CD4-positive, alpha-beta memory T cell (primary cell): ENCODE data around the gene AP4S1. TPM values are rescaled to one million over a fixed set of nuclear protein-coding genes. Genes with fewer than 3 reads are reported as not detected.
A peak's percentile ranks its signal among the peaks of the same experiment; 100 is the strongest.

ENCODE experiments used
- CTCF ChIA-PET: fragments of 350-600 bp; sonication (Branson Sonifier 250); formaldehyde crosslinking; loops from one replicate; lab custom pipeline; 2021; ENCODE audit warnings: inconsistent platforms; ENCODE audit not compliant: partially characterized antibody; lab: Charles Lee
- POLR2A ChIA-PET: fragments of 350-600 bp; sonication (Branson Sonifier 250); formaldehyde crosslinking; loops from one replicate; lab custom pipeline; 2021; ENCODE audit not compliant: partially characterized antibody; lab: Charles Lee
- DNase-seq, 5 donors: peaks; one replicate each; pipeline versions ENCODE4 v3.0.0 to v3.0.0-alpha.2; 2020 to 2022; ENCODE audit warnings: mixed read lengths in 1 of 5
- H3K27ac ChIP-seq: one replicate; pipeline ENCODE4 v1.7.0; 2013; ENCODE audit warnings: low read depth, low read length
- H3K27me3 ChIP-seq: 2 replicates; pipeline ENCODE4 v1.7.0; 2013; ENCODE audit warnings: mild to moderate bottlenecking, low read length, moderate library complexity; ENCODE audit not compliant: insufficient read depth
- H3K36me3 ChIP-seq: 2 replicates; pipeline ENCODE4 v1.7.0; 2013; ENCODE audit warnings: mild to moderate bottlenecking, low read length, moderate library complexity; ENCODE audit not compliant: insufficient read depth
- H3K4me1 ChIP-seq: 2 replicates; pipeline ENCODE4 v1.7.0; 2013; ENCODE audit warnings: mild to moderate bottlenecking, low read length, moderate library complexity; ENCODE audit not compliant: insufficient read depth
- H3K4me3 ChIP-seq, 2 donors: one replicate each; pipeline ENCODE4 v1.7.0; 2013; ENCODE audit warnings: low read length in 2 of 2, mild to moderate bottlenecking in 1 of 2
- H3K9me3 ChIP-seq, 2 donors: one replicate each; pipeline ENCODE4 v1.7.0; 2013; ENCODE audit warnings: low read length in 2 of 2, control low read depth in 1 of 2; ENCODE audit not compliant: control insufficient read depth in 1 of 2
- H3K27ac Mint-ChIP-seq, 7 donors: one replicate each; pipeline ENCODE4 v1.8.0; 2020 to 2021; ENCODE audit warnings: mixed read lengths in 7 of 7, mild to moderate bottlenecking in 6 of 7, inconsistent platforms in 3 of 7, moderate library complexity in 3 of 7
- H3K27me3 Mint-ChIP-seq, 2 donors: one replicate each; pipeline ENCODE4 v1.8.0; 2020 to 2021; ENCODE audit warnings: mixed read lengths in 2 of 2
- H3K36me3 Mint-ChIP-seq, 2 donors: one replicate each; pipeline ENCODE4 v1.8.0; 2020 to 2021; ENCODE audit warnings: mixed read lengths in 2 of 2, inconsistent platforms in 1 of 2, mild to moderate bottlenecking in 1 of 2
- H3K4me1 Mint-ChIP-seq, 4 donors: one replicate each; pipeline ENCODE4 v1.8.0; 2020 to 2021; ENCODE audit warnings: mixed read lengths in 4 of 4, mild to moderate bottlenecking in 1 of 4
- H3K4me3 Mint-ChIP-seq, 8 donors: one replicate each; pipeline ENCODE4 v1.8.0; 2020 to 2021; ENCODE audit warnings: mixed read lengths in 8 of 8, mild to moderate bottlenecking in 7 of 8, moderate library complexity in 6 of 8, inconsistent platforms in 3 of 8
- H3K9me3 Mint-ChIP-seq, 8 donors: one replicate each; pipeline ENCODE4 v1.8.0; 2020 to 2021; ENCODE audit warnings: mixed read lengths in 8 of 8, mild to moderate bottlenecking in 5 of 8, inconsistent platforms in 3 of 8, moderate library complexity in 1 of 8
- intact Hi-C: fragments of 100-400 bp; cut with micrococcal nuclease; formaldehyde crosslinking; loops from one replicate; pipeline ENCODE4 v1.15.1; 2023
- polyA plus RNA-seq, 2 donors: library from polyadenylated mRNA; unstranded; fragments of 300-500 nt; fragmentation: Illumina TruSeq; gene quantifications; one replicate each; pipeline ENCODE4 v1.2.3, GENCODE V29; 2021
- total RNA-seq, 2 experiments: library from RNA; stranded (reverse); gene quantifications; one replicate each; pipeline ENCODE4 v1.2.3, GENCODE V29; 2021

The AP4S1 gene
- total and polyA plus RNA-seq, 4 experiments from 2014 or later = 4.8 to 22.6 (median 11.4) TPM

GRCh38 chr14:31109257-31109656 lies 83.8 kb downstream of the AP4S1 start:
- H3K9me3 Mint-ChIP-seq = no peaks in the 10 kb centered on the region
- DNase-seq = no peak
- H3K36me3 Mint-ChIP-seq = peaks cover 30 to 75% of the 10 kb centered on the region in 2 donors
- Histone ChIP-seq H3K9me3 (no peaks in the 10 kb centered on the region), H3K27me3 (no peaks in the 10 kb centered on the region), H3K27ac (no peak overlapping the region), H3K36me3 (peaks cover 56% of the 10 kb centered on the region), H3K4me1 (no peaks in the 10 kb centered on the region), H3K4me3 (no peak overlapping the region)
- no peaks in the 10 kb centered on the region for H3K4me1 Mint-ChIP-seq
- H3K4me3 Mint-ChIP-seq = no peak overlapping the region
- no peaks in the 10 kb centered on the region for H3K27me3 Mint-ChIP-seq
- POLR2A ChIA-PET = interaction anchor here (0.6 to 0.7 kb wide), 2 partner anchors 11 to 64 kb away, joined by 3 to 4 read pairs; no protein-coding TSS in a partner anchor
- H3K27ac Mint-ChIP-seq = peak overlapping the region in 1 of 7 donors; percentile 53
- CTCF ChIA-PET = interaction anchor here (0.9 kb wide), 1 partner anchor 26 kb away, joined by 3 read pairs; no protein-coding TSS in a partner anchor
- intact Hi-C loops = no loop called here

GRCh38 chr14:31110872-31111271 lies 85.4 kb downstream of the AP4S1 start:
- Histone ChIP-seq H3K36me3 (peaks cover 46% of the 10 kb centered on the region), H3K4me3 (no peak overlapping the region), H3K27me3 (no peaks in the 10 kb centered on the region), H3K4me1 (no peaks in the 10 kb centered on the region), H3K27ac (no peak overlapping the region), H3K9me3 (no peaks in the 10 kb centered on the region)
- peaks cover 0 to under 1% (median 0%) of the 10 kb centered on the region in 4 donors for H3K4me1 Mint-ChIP-seq
- no peaks in the 10 kb centered on the region for H3K9me3 Mint-ChIP-seq
- ChIA-PET POLR2A (no interaction called here), CTCF (no interaction called here)
- H3K4me3 Mint-ChIP-seq = no peak overlapping the region
- peak overlapping the region in 5 of 7 donors; percentile 12 to 84 (median 41) for H3K27ac Mint-ChIP-seq
- H3K27me3 Mint-ChIP-seq = no peaks in the 10 kb centered on the region
- no peak for DNase-seq
- intact Hi-C loops = no loop called here
- peaks cover 25 to 73% of the 10 kb centered on the region in 2 donors for H3K36me3 Mint-ChIP-seq

- peaks cover 47% of the 10 kb centered on the region for H3K36me3 ChIP-seq
- peaks cover 25 to 78% of the 10 kb centered on the region in 2 donors for H3K36me3 Mint-ChIP-seq
Measured at GRCh38 chr14:31113794-31114193, 88.3 kb downstream of the AP4S1 start.

GRCh38 chr14:31118892-31119291 lies 93.4 kb downstream of the AP4S1 start:
- Histone ChIP-seq H3K27ac (no peak overlapping the region), H3K4me3 (no peak overlapping the region), H3K27me3 (no peaks in the 10 kb centered on the region), H3K9me3 (no peaks in the 10 kb centered on the region), H3K36me3 (peaks cover 56% of the 10 kb centered on the region), H3K4me1 (peaks cover 8% of the 10 kb centered on the region)
- Mint-ChIP-seq H3K27me3 (no peaks in the 10 kb centered on the region), H3K4me3 (no peak overlapping the region), H3K27ac (peak overlapping the region in 2 of 7 donors; percentile 86 to 90), H3K36me3 (peaks cover 47 to 70% of the 10 kb centered on the region in 2 donors), H3K4me1 (peaks cover 9 to 18% (median 12%) of the 10 kb centered on the region in 4 donors), H3K9me3 (no peaks in the 10 kb centered on the region)
- intact Hi-C loops = no loop called here
- ChIA-PET POLR2A (interaction anchor here (1.6 kb wide), 1 partner anchor 88 kb away, joined by 6 read pairs; the partner anchor contains the start of gene HECTD1), CTCF (no interaction called here)
- DNase-seq = no peak

More at GRCh38 chr14:31113794-31114193, 88.3 kb downstream of the AP4S1 start:
- H3K4me3 Mint-ChIP-seq = no peak overlapping the region
- DNase-seq = no peak
- peak overlapping the region in 1 of 7 donors; percentile 18 for H3K27ac Mint-ChIP-seq
- intact Hi-C loops = no loop called here
- H3K9me3 Mint-ChIP-seq = no peaks in the 10 kb centered on the region
- ChIA-PET CTCF (no interaction called here), POLR2A (no interaction called here)
- H3K4me3 ChIP-seq = no peak overlapping the region
- H3K27me3 ChIP-seq = no peaks in the 10 kb centered on the region
- no peaks in the 10 kb centered on the region for H3K27me3 Mint-ChIP-seq
- H3K4me1 Mint-ChIP-seq = peaks cover 0 to 5% (median 0%) of the 10 kb centered on the region in 4 donors
- H3K4me1 ChIP-seq = no peaks in the 10 kb centered on the region
- no peak overlapping the region for H3K27ac ChIP-seq
- no peaks in the 10 kb centered on the region for H3K9me3 ChIP-seq

GRCh38 chr14:31122098-31122611 lies 96.7 kb downstream of the AP4S1 start:
- intact Hi-C loops = no loop called here
- H3K4me3 Mint-ChIP-seq = no peak overlapping the region
- POLR2A ChIA-PET = interaction anchor here (1.6 to 2.6 kb wide), 2 partner anchors 84 to 86 kb away, joined by 3 to 17 read pairs; partner anchors contain the start of gene HECTD1

GRCh38 chr14:31122921-31123320 lies 97.5 kb downstream of the AP4S1 start:
- Mint-ChIP-seq H3K4me1 (peaks cover 24 to 32% (median 28%) of the 10 kb centered on the region in 4 donors), H3K36me3 (peaks cover 43 to 51% of the 10 kb centered on the region in 2 donors), H3K9me3 (no peaks in the 10 kb centered on the region), H3K27me3 (no peaks in the 10 kb centered on the region), H3K27ac (peak overlapping the region in 4 of 7 donors; percentile 7 to 76 (median 44)), H3K4me3 (peak overlapping the region in 2 of 8 donors; percentile 28)
- DNase-seq = no peak
- ChIA-PET POLR2A (interaction anchor here (1.6 to 2.6 kb wide), 2 partner anchors 83 to 85 kb away, joined by 3 to 17 read pairs; partner anchors contain the start of gene HECTD1), CTCF (no interaction called here)
- no peaks in the 10 kb centered on the region for H3K9me3 ChIP-seq
- peaks cover 31% of the 10 kb centered on the region for H3K36me3 ChIP-seq
- H3K27ac ChIP-seq = no peak overlapping the region
- peaks cover 33% of the 10 kb centered on the region for H3K4me1 ChIP-seq
- H3K4me3 ChIP-seq = no peak overlapping the region
- no peaks in the 10 kb centered on the region for H3K27me3 ChIP-seq
- intact Hi-C loops = no loop called here

More at GRCh38 chr14:31122098-31122611, 96.7 kb downstream of the AP4S1 start:
- H3K4me1 ChIP-seq = peaks cover 27% of the 10 kb centered on the region
- no peak overlapping the region for H3K27ac ChIP-seq
- Mint-ChIP-seq H3K27ac (peak overlapping the region in 1 of 7 donors; percentile 29), H3K36me3 (peaks cover 37 to 53% of the 10 kb centered on the region in 2 donors), H3K4me1 (peaks cover 21 to 26% (median 23%) of the 10 kb centered on the region in 4 donors), H3K9me3 (no peaks in the 10 kb centered on the region), H3K27me3 (no peaks in the 10 kb centered on the region)
- no peak for DNase-seq
- H3K9me3 ChIP-seq = no peaks in the 10 kb centered on the region
- no peak overlapping the region for H3K4me3 ChIP-seq
- no peaks in the 10 kb centered on the region for H3K27me3 ChIP-seq
- CTCF ChIA-PET = interaction anchor here (0.8 to 1.4 kb wide), 2 partner anchors 85 to 87 kb away, joined by 3 read pairs; partner anchors contain the start of gene HECTD1
- H3K36me3 ChIP-seq = peaks cover 38% of the 10 kb centered on the region

- Mint-ChIP-seq H3K9me3 (no peaks in the 10 kb centered on the region), H3K27me3 (no peaks in the 10 kb centered on the region), H3K27ac (peak overlapping the region; percentile 8 to 93 (median 83)), H3K4me3 (peak overlapping the region; percentile 21 to 73 (median 58)), H3K4me1 (peaks cover 35 to 44% (median 40%) of the 10 kb centered on the region in 4 donors), H3K36me3 (peaks cover 50 to 53% of the 10 kb centered on the region in 2 donors)
- H3K27ac ChIP-seq = no peak overlapping the region
- intact Hi-C loops = loop anchor here (1.0 kb wide), 2 partner anchors 83 to 296 kb away; partner anchors contain the start of genes HEATR5A and HECTD1
- peaks cover 37% of the 10 kb centered on the region for H3K36me3 ChIP-seq
- no peaks in the 10 kb centered on the region for H3K27me3 ChIP-seq
- ChIA-PET POLR2A (interaction anchor here (0.7 to 7.8 kb wide), 9 partner anchors 11 to 333 kb away, joined by 3 to 152 read pairs (median 4); partner anchors contain the start of genes AP4S1, DTD2, HEATR5A and HECTD1), CTCF (interaction anchor here (3.3 kb wide), 1 partner anchor 83 kb away, joined by 19 read pairs; the partner anchor contains the start of gene HECTD1)
- no peak overlapping the region for H3K4me3 ChIP-seq
- no peaks in the 10 kb centered on the region for H3K9me3 ChIP-seq
- peak; percentile 69 to 87 (median 82) for DNase-seq
- peaks cover 46% of the 10 kb centered on the region for H3K4me1 ChIP-seq
Measured at GRCh38 chr14:31124197-31124596, 98.7 kb downstream of the AP4S1 start.
